K562 (cell line): Measurements from ENCODE around the gene TCF7. TPM values are rescaled to one million over a fixed set of nuclear protein-coding genes. Genes with fewer than 3 reads are reported as not detected.

ENCODE experiments used
- ATAC-seq: fragments of 200-7000 bp; cut with Tn5 transposase; 3 replicates; pipeline ENCODE4 v1.9.1; 2020; ENCODE audit warnings: moderate library complexity
- BruUV-seq: library from RNA; stranded (reverse); fragments of 400-500 nt; replicated peaks from 2 replicates; lab custom pipeline; 2021; lab: Mats Ljungman, UMichigan
- CTCF ChIA-PET: fragments of 300-600 bp; formaldehyde crosslinking; extraction: SDS; loops from one replicate; lab custom pipeline; 2021; ENCODE audit warnings: low intra/inter-chr PET ratio; lab: Yijun Ruan, JAX
- POLR2A ChIA-PET: fragments of 300-600, 350-650 bp; sonication (Branson Sonifier 250); formaldehyde crosslinking; extraction: SDS; loops from one replicate; lab custom pipeline; 2021; ENCODE audit warnings: antibody characterized with exemption, inconsistent platforms; lab: Yijun Ruan, JAX
- DNase-seq, 4 experiments: peaks; one replicate each; pipeline versions ENCODE4 v3.0.0 to v3.0.0-alpha.2; 2011 to 2018; ENCODE audit warnings: low spot score in 3 of 4, mixed read lengths in 3 of 4; ENCODE audit errors: extremely low read depth in 1 of 4
- FAIRE-seq: peaks from 2 replicates; lab custom pipeline; 2011; peaks lifted over from hg19 to GRCh38; lab: Jason Lieb, UNC
- H2AFZ ChIP-seq: 2 replicates; pipeline ENCODE4 v1.6.0; 2011; ENCODE audit warnings: low read depth, low read length, control low read depth, inconsistent platforms
- H3K27ac ChIP-seq: fragments of 200-600 bp; 3 replicates; pipeline ENCODE4 v1.8.0; 2011; ENCODE audit warnings: low read depth, mild to moderate bottlenecking, control low read depth, inconsistent platforms, low read length, moderate library complexity, mixed read lengths; ENCODE audit errors: extremely low read depth
- H3K27me3 ChIP-seq, 2 experiments: fragments of 300-600 bp in 1 of 2; 2 replicates in 1 of 2; 3 replicates in 1 of 2; pipeline versions ENCODE4 v1.6.0 to v1.8.0; 2011; ENCODE audit warnings: inconsistent platforms in 2 of 2, low read length in 2 of 2, mild to moderate bottlenecking in 1 of 2, mixed read lengths in 1 of 2, moderate library complexity in 1 of 2; ENCODE audit not compliant: control insufficient read depth in 2 of 2, insufficient read depth in 2 of 2
- H3K36me3 ChIP-seq: fragments of 300-600 bp; 3 replicates; pipeline ENCODE4 v1.8.0; 2011; ENCODE audit warnings: mild to moderate bottlenecking, low read length, inconsistent platforms; ENCODE audit not compliant: control insufficient read depth, insufficient read depth
- H3K4me1 ChIP-seq, 2 experiments: fragments of 200-600 bp in 1 of 2; replicated peaks in 1 of 2; 2 replicates in 1 of 2; 3 replicates in 1 of 2; pipeline versions ENCODE4 v1.5.1 to v1.8.0; 2011; ENCODE audit warnings: inconsistent platforms in 2 of 2, low read length in 2 of 2, mild to moderate bottlenecking in 1 of 2, mixed read lengths in 1 of 2, moderate library complexity in 1 of 2; ENCODE audit not compliant: control insufficient read depth in 2 of 2, insufficient read depth in 2 of 2
- H3K4me2 ChIP-seq: 2 replicates; pipeline ENCODE4 v1.6.1; 2011; ENCODE audit warnings: low read length, control low read depth, inconsistent platforms, mixed read lengths; ENCODE audit not compliant: insufficient read depth
- H3K4me3 ChIP-seq: fragments of 200-600 bp; sonication (generic), shearing (Covaris generic); 2 replicates; pipeline ENCODE4 v1.5.1; 2016; ENCODE audit warnings: control low read depth, inconsistent platforms
- H3K79me2 ChIP-seq: fragments of 200-600 bp; 3 replicates; pipeline ENCODE4 v1.8.0; 2011; ENCODE audit warnings: low read length, inconsistent platforms; ENCODE audit not compliant: control insufficient read depth, insufficient read depth
- H3K9ac ChIP-seq, 2 experiments: 2 replicates each; pipeline versions ENCODE4 v1.6.0 to v1.6.1; 2011; ENCODE audit warnings: low read depth in 2 of 2, low read length in 2 of 2, control low read depth in 1 of 2, inconsistent platforms in 1 of 2, mild to moderate bottlenecking in 1 of 2, mixed read lengths in 1 of 2; ENCODE audit not compliant: insufficient read depth in 1 of 2
- H3K9me1 ChIP-seq: one replicate; pipeline ENCODE4 v1.6.0; 2011; ENCODE audit warnings: inconsistent platforms, mild to moderate bottlenecking, low read length, moderate library complexity; ENCODE audit not compliant: control insufficient read depth, insufficient read depth
- H3K9me3 ChIP-seq: replicated peaks from 2 replicates; pipeline ENCODE4 v1.5.1; 2011; ENCODE audit warnings: low read depth, low read length, inconsistent platforms; ENCODE audit not compliant: control insufficient read depth, insufficient read depth
- H4K20me1 ChIP-seq: replicated peaks from 2 replicates; pipeline ENCODE4 v1.6.1; 2011; ENCODE audit warnings: low read length, inconsistent platforms, mixed read lengths; ENCODE audit not compliant: control insufficient read depth, insufficient read depth
- L3MBTL2 ChIP-seq: fragments of 450-650 bp; IDR thresholded peaks from 2 replicates; pipeline ENCODE4 v1.6.1; 2016; ENCODE audit warnings: mild to moderate bottlenecking, moderate library complexity
- NR4A1 ChIP-seq, 2 experiments: fragments of 250-450 bp in 1 of 2; fragments of 450-650 bp in 1 of 2; sonication (Bioruptor Pico) in 1 of 2; IDR thresholded peaks; 2 replicates each; pipeline versions ENCODE4 v1.4.0 to v1.6.1; 2016 to 2020; ENCODE audit warnings: mild to moderate bottlenecking in 2 of 2, missing compliant biosample characterization in 1 of 2, missing genetic modification characterization in 1 of 2, moderate library complexity in 1 of 2
- SPI1 ChIP-seq: IDR thresholded peaks from 2 replicates; pipeline ENCODE4 v1.6.1; 2011; ENCODE audit warnings: low read depth, low read length, control low read depth, borderline replicate concordance
- WGBS: fragments of 100-300 bp; shearing (Covaris generic); methylation state at CpG from one replicate; pipeline ENCODE4 v1.1.6; 2016; ENCODE audit warnings: low coverage, mixed read lengths; ENCODE audit not compliant: insufficient coverage; ENCODE audit errors: missing lambda C conversion rate; 5-methylcytosine and 5-hydroxymethylcytosine counted together
- in situ Hi-C: fragments of 300-500 bp; cut with MboI; formaldehyde crosslinking; loops from 4 replicates; pipeline ENCODE4 v1.15.0; 2018; ENCODE audit warnings: inconsistent platforms, mixed read lengths
- intact Hi-C: fragments of 100-400 bp; cut with micrococcal nuclease; formaldehyde crosslinking; loops from 2 replicates; pipeline ENCODE4 v1.14.2; 2022
- polyA plus RNA-seq, 8 experiments: library from polyadenylated mRNA; depleted of rRNA in 4 of 8; stranded (reverse) in 5 of 8; unstranded in 3 of 8; fragments of >200 nt; fragmentation: Nextera tagmentation in 2 of 8; fragmentation: Illumina TruSeq in 1 of 8; extraction: Ambion mirVana in 2 of 8; extraction: Trizol in 1 of 8; gene quantifications; 2 replicates each; pipeline versions ENCODE4 v1.2.1 to v1.2.3, GENCODE V29; 2011 to 2014; ENCODE audit warnings: inconsistent platforms in 1 of 8, missing spikeins in 1 of 8
- total RNA-seq, 7 experiments: library from RNA; depleted of rRNA in 6 of 7; stranded (reverse); fragments of >200 nt in 6 of 7; fragmentation: Illumina TruSeq in 2 of 7; extraction: Trizol in 2 of 7; gene quantifications; 2 replicates each; pipeline versions ENCODE4 v1.2.1 to v1.2.3, GENCODE V29; 2011 to 2021; ENCODE audit warnings: low replicate concordance in 1 of 7

TCF7 gene
- total and polyA plus RNA-seq, 9 of the 15 experiments (the other 6 are each of a cell fraction or from before 2014, with no cell fraction given), result 1.6 to 14.9 (median 4.2) TPM

DNA sequence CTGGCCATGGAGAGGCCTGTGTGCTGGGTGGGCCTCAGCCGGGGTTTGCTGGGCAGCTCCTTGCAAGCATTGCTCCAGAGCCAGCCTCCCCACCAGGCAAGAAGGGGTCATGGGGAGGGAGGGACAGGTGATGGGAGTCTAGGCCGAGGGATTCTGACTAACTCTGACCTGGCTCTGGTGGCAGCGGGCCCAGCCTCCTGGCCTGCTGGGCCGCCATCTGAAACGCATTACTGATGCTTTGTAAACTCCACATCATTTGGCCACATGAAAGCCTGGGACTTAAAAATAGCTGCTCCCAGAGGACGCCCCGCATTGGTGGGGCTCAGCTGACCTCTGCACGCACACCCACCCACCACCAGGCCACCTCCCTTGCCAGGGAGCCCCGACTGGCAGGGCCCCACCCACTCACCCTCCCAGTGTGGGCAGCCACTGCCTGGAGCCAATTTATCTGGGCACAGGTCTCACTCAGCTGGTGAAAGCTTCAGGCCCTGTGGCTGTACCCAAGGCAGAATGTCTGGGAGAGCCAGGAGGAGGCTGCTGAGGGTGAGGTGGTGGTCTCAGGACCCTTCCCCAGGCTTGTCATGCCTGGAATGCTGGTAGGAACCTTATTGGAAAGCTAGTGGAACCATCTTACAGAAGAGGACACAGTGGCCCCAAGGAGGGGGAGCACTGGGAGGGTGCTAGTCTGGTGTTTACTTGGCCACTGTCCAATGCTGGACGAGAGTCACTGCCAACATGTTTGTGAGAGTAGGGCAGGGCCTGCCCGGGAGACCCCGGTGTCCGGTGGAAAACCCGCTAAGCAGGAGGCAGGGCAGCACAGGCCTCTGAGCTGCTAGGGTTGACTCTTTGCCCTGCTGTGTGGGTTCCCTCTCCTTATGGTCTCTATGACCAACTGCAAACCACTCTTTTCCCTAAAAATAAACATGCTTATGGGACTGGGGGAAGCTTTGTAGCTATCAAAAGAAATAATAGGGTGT, 10.8 kb downstream of the TCF7 start (continued):
- no peak for TF ChIP-seq L3MBTL2

DNA sequence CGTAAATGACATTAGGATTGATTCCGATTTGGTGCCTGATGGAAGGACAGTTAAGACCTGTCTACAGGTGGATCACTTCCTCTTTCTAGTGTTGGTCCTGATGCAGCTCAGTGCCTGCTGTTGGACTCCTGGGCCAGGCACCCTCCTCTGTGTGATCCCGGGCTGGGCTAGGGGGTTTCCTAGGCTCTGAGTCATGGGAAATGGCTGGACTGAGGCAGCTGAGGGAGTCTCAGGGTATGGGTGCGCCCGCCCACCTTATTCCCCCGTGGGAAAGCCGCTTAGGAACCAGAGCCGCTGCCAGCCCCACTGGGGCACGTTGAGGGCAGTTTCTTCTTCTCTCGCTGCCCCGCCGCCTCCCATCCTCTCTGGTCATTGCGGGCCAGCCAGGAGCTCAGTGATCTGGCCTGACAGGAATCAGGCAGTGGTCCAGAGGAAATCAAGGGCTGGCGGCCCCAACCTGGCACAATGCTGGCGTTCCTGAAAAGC, 12.9 kb downstream of the TCF7 start:
- H3K9me3 ChIP-seq, result no peaks in the 10 kb centered on the region
- H3K4me2 ChIP-seq, result no peak overlapping the region
- peaks cover 6% of the 10 kb centered on the region for H3K9me1 ChIP-seq
- WGBS, result 66% methylated on average over 14 of the region's 15 CpGs
- ATAC-seq (no peak), FAIRE-seq (no peak), DNase-seq (no peak)
- TF ChIP-seq NR4A1 (CRISPR knock-in tag; IDR thresholded peaks at IDR 0.05) (no peak), NR4A1 (tag; IDR thresholded peaks at IDR 0.05) (no peak), SPI1 (peak; percentile 88)
- H3K27ac ChIP-seq, result no peak overlapping the region
- peaks cover 19% of the 10 kb centered on the region for H4K20me1 ChIP-seq
- no peaks in the 10 kb centered on the region for H3K27me3 ChIP-seq
- ChIA-PET CTCF (no interaction called here), POLR2A (interaction anchor here (0.6 to 1.5 kb wide), 5 partner anchors 12 to 76 kb away, joined by 3 to 5 read pairs (median 4); no protein-coding TSS in a partner anchor)
- H3K4me1 ChIP-seq, result peaks cover 0 to 19% of the 10 kb centered on the region in 2 experiments; a peak in 2 of 5 replicates
- BruUV-seq, result no TSS peak
- intact Hi-C loops (no loop called here), in situ Hi-C loops (no loop called here)
- no peak overlapping the region for H3K9ac ChIP-seq
- H3K36me3 ChIP-seq, result peaks cover 17% of the 10 kb centered on the region; the same call in 1 of the 3 replicates
- no peak overlapping the region for H2AFZ ChIP-seq
- H3K4me3 ChIP-seq, result no peak overlapping the region
- H3K79me2 ChIP-seq, result no peaks in the 10 kb centered on the region
